Heart left ventricle (tissue), 13 donors: Measurements from ENCODE around the gene PCED1A.

Source experiments
- CTCF ChIP-seq, 12 donors: fragments of 200-600 bp; sonication (generic) in 4 of 12; IDR thresholded peaks; one replicate each; pipeline versions ENCODE4 v1.5.0 to v1.8.0; 2018 to 2022; ENCODE audit warnings: antibody characterized with exemption in 12 of 12, mild to moderate bottlenecking in 5 of 12
- POLR2A ChIP-seq, 2 donors: fragments of 450-650 bp; IDR thresholded peaks; one replicate each; pipeline ENCODE4 v1.6.1; 2017; ENCODE audit warnings: antibody characterized with exemption in 2 of 2, mild to moderate bottlenecking in 2 of 2, moderate library complexity in 2 of 2
- donor health status: ischemic (EF 13 %, LVEDD 7.1; RV severe dilation, severe dysfunction).
- donor health status: DM: no; HTN: yes; CAD: no.
- donor health status: DM: no; HTN: no; CAD: no.
- donor health status: ischemic (EF 25% LVEDD 6.9; RV normal size, moderate dysfunction).
- donor health status: ischemic (EF 25% LVEDD 5.7; RV mildly dilated, moderate dysfunction).
- donor health status: ischemic (EF 35%, LVEDD 5.7; RV mildly dilated, moderate dysfunction).
- donor health status: nonischemic (EF 11% LVEDD 7.7; RV severe dilation, severe dysfunction).
- donor health status: DM: yes; HTN: yes; CAD: no.
- donor health status: PGD.
- donor health status: ischemic (EF 29% LVEDD 5.4; RV normal size, mild dysfunction).
- donor health status: nonischemic (EF 23%, LVEDD 6.1; RV moderate dilation, normal function).

GRCh38 chr20:2836035-2836434, 4.4 kb downstream of the PCED1A start:
- no peak for TF ChIP-seq CTCF (IDR thresholded peaks at IDR 0.05)
- no peak for TF ChIP-seq POLR2A (IDR thresholded peaks at IDR 0.05)
